AG10803 (cell line): ENCODE data around the gene SH3BP5.

ENCODE experiments used
- DNase-seq: peaks from one replicate; pipeline ENCODE4 v3.0.0; 2010; ENCODE audit warnings: low read depth
- H3K4me3 ChIP-seq: 2 replicates; pipeline ENCODE4 v1.5.1; 2011; ENCODE audit warnings: mild to moderate bottlenecking, low read length, control low read depth
- CTCF ChIP-seq: conservative IDR thresholded peaks from 2 replicates; pipeline ENCODE4 v1.5.1; 2011; ENCODE audit warnings: mild to moderate bottlenecking, low read length, control low read depth, inconsistent platforms

Gene SH3BP5

GRCh38 chr3:15243822-15244482 is 88.4 kb downstream of the SH3BP5 start:
- no peak for DNase-seq
- no peak overlapping the region for H3K4me3 ChIP-seq
- TF ChIP-seq CTCF, result no peak

GRCh38 chr3:15241341-15241740 is 91.0 kb downstream of the SH3BP5 start:
- peak; percentile 37 for TF ChIP-seq CTCF
- no peak overlapping the region for H3K4me3 ChIP-seq
- peak; percentile 6 for DNase-seq

GRCh38 chr3:15229262-15229661 is 103.1 kb downstream of the SH3BP5 start:
- DNase-seq, result no peak
- no peak for TF ChIP-seq CTCF
- H3K4me3 ChIP-seq, result no peak overlapping the region

GRCh38 chr3:15228147-15228546 is 104.2 kb downstream of the SH3BP5 start:
- TF ChIP-seq CTCF, result no peak
- no peak overlapping the region for H3K4me3 ChIP-seq
- no peak for DNase-seq

- DNase-seq, result no peak
- TF ChIP-seq CTCF, result no peak
- no peak overlapping the region for H3K4me3 ChIP-seq
Observed at GRCh38 chr3:15223685-15224572, 108.5 kb downstream of the SH3BP5 start.

GRCh38 chr3:15221574-15222217 is 110.7 kb downstream of the SH3BP5 start:
- TF ChIP-seq CTCF, result no peak
- H3K4me3 ChIP-seq, result no peak overlapping the region
- DNase-seq, result no peak
